ENCODE results near the gene CEP350. TPM values are rescaled to one million over a fixed set of nuclear protein-coding genes. Genes with fewer than 3 reads are reported as not detected.

Gene CEP350
- total RNA-seq, 2 donors from 2014 or later = 43.3 to 67.4 TPM

GRCh38 chr1:180094705-180095295 lies 140.2 kb downstream of the CEP350 start:
- 87% methylated on average over 3 of the region's 3 CpGs for WGBS

GRCh38 chr1:180096584-180097325 lies 142.1 kb downstream of the CEP350 start:
- H3K36me3 ChIP-seq = peaks cover 0 to 2% of the 10 kb centered on the region in 2 donors
- H3K4me1 ChIP-seq (replicated peaks) = no peaks in the 10 kb centered on the region
- TF ChIP-seq POLR2AphosphoS5 (IDR thresholded peaks at IDR 0.05) = no peak
- TF ChIP-seq POLR2A (IDR thresholded peaks at IDR 0.05) = no peak
- no peak for TF ChIP-seq CTCF (IDR thresholded peaks at IDR 0.05)
- no peak overlapping the region for H3K4me3 ChIP-seq
- WGBS = 69% methylated on average over 4 of the region's 4 CpGs
- intact Hi-C loops (cut with DNase I) = loop anchor here (5.0 kb wide), 1 partner anchor 81 kb away; no protein-coding TSS in a partner anchor
- H3K27me3 ChIP-seq (replicated peaks; ENCODE audit: insufficient read depth) = no peaks in the 10 kb centered on the region
- DNase-seq (ENCODE audit: low spot score) = no peak
- H3K9me3 ChIP-seq = no peaks in the 10 kb centered on the region
- H3K27ac ChIP-seq = no peak overlapping the region

More at GRCh38 chr1:180094705-180095295, 140.2 kb downstream of the CEP350 start:
- Histone ChIP-seq H3K27me3 (replicated peaks; ENCODE audit: insufficient read depth) (no peaks in the 10 kb centered on the region), H3K4me1 (replicated peaks) (no peaks in the 10 kb centered on the region), H3K27ac (no peak overlapping the region), H3K9me3 (no peaks in the 10 kb centered on the region), H3K4me3 (no peak overlapping the region), H3K36me3 (peaks cover 0 to 2% of the 10 kb centered on the region in 2 donors)
- TF ChIP-seq CTCF (IDR thresholded peaks at IDR 0.05) (no peak), POLR2A (IDR thresholded peaks at IDR 0.05) (no peak), POLR2AphosphoS5 (IDR thresholded peaks at IDR 0.05) (no peak)
- DNase-seq (ENCODE audit: low spot score) = no peak
- intact Hi-C loops (cut with DNase I) = loop anchor here (5.0 kb wide), 1 partner anchor 83 kb away; no protein-coding TSS in a partner anchor

- TF ChIP-seq POLR2AphosphoS5 (IDR thresholded peaks at IDR 0.05) (no peak), CTCF (IDR thresholded peaks at IDR 0.05) (no peak), POLR2A (IDR thresholded peaks at IDR 0.05) (no peak)
- 88% methylated on average over 2 of the region's 2 CpGs for WGBS
- Histone ChIP-seq H3K27me3 (replicated peaks; ENCODE audit: insufficient read depth) (no peaks in the 10 kb centered on the region), H3K4me3 (no peak overlapping the region), H3K4me1 (replicated peaks) (no peaks in the 10 kb centered on the region), H3K27ac (no peak overlapping the region), H3K36me3 (peaks cover 0 to 2% of the 10 kb centered on the region in 2 donors), H3K9me3 (no peaks in the 10 kb centered on the region)
- intact Hi-C loops (cut with DNase I) = loop anchor here (5.0 kb wide), 1 partner anchor 80 kb away; no protein-coding TSS in a partner anchor
- DNase-seq (ENCODE audit: low spot score) = no peak
Observed at GRCh38 chr1:180097326-180097605, 142.7 kb downstream of the CEP350 start.

GRCh38 chr1:180101411-180101810 lies 146.8 kb downstream of the CEP350 start:
- Histone ChIP-seq H3K36me3 (no peaks in the 10 kb centered on the region), H3K4me1 (replicated peaks) (no peaks in the 10 kb centered on the region), H3K9me3 (no peaks in the 10 kb centered on the region), H3K27ac (no peak overlapping the region), H3K27me3 (replicated peaks; ENCODE audit: insufficient read depth) (no peaks in the 10 kb centered on the region), H3K4me3 (no peak overlapping the region)
- DNase-seq (ENCODE audit: low spot score) = no peak
- TF ChIP-seq CTCF (IDR thresholded peaks at IDR 0.05) = no peak
- TF ChIP-seq POLR2A (IDR thresholded peaks at IDR 0.05) = no peak
- TF ChIP-seq POLR2AphosphoS5 (IDR thresholded peaks at IDR 0.05) = no peak
- WGBS = 91% methylated on average over 1 of the region's 1 CpG
- intact Hi-C loops (cut with DNase I) = no loop called here

- no peaks in the 10 kb centered on the region for H3K27me3 ChIP-seq (replicated peaks; ENCODE audit: insufficient read depth)
- DNase-seq (ENCODE audit: low spot score) = no peak
- intact Hi-C loops (cut with DNase I) = no loop called here
- H3K9me3 ChIP-seq = no peaks in the 10 kb centered on the region
- no peak overlapping the region for H3K27ac ChIP-seq
- no peak overlapping the region for H3K4me3 ChIP-seq
- WGBS = 100% methylated on average over 1 of the region's 1 CpG
- no peaks in the 10 kb centered on the region for H3K36me3 ChIP-seq
- H3K4me1 ChIP-seq (replicated peaks) = no peaks in the 10 kb centered on the region
- TF ChIP-seq POLR2AphosphoS5 (IDR thresholded peaks at IDR 0.05) = no peak
Observed at GRCh38 chr1:180103819-180104218, 149.2 kb downstream of the CEP350 start.
